NCI-H446 treated with DMSO at 0.1 percent for 48 hours (cell line): ENCODE measurements around the gene SEMA4B.
A peak's percentile ranks its signal among the peaks of the same experiment; 100 is the strongest.

Source experiments
- DNase-seq: peaks from one replicate; lab custom pipeline; 2025; lab: John Stamatoyannopoulos, UW

SEMA4B gene

GRCh38 chr15:90225504-90226234 is 24.5 kb downstream of the SEMA4B start:
- DNase-seq, result no peak

- DNase-seq, result no peak
Observed at GRCh38 chr15:90227336-90227735, 26.2 kb downstream of the SEMA4B start.

GRCh38 chr15:90227816-90228772 is 27.0 kb downstream of the SEMA4B start:
- DNase-seq, result no peak

- DNase-seq, result no peak
Observed at GRCh38 chr15:90228960-90229359, 27.8 kb downstream of the SEMA4B start.

GRCh38 chr15:90230071-90230494 is 29.0 kb downstream of the SEMA4B start:
- no peak for DNase-seq

GRCh38 chr15:90230610-90231009 is 29.5 kb downstream of the SEMA4B start:
- no peak for DNase-seq

- DNase-seq, result no peak
Observed at GRCh38 chr15:90231028-90232017, 30.2 kb downstream of the SEMA4B start.

- no peak for DNase-seq
Observed at GRCh38 chr15:90232196-90232595, 31.1 kb downstream of the SEMA4B start.

GRCh38 chr15:90232941-90233386 is 31.8 kb downstream of the SEMA4B start:
- no peak for DNase-seq

- peak; percentile 86 for DNase-seq
Observed at GRCh38 chr15:90233387-90234095, 32.4 kb downstream of the SEMA4B start, which contains the start of gene CIB1. CIB1 (minus strand) TSS chr15:90233941; CDS start chr15:90233885, 56 bp downstream.

- no peak for DNase-seq
Observed at GRCh38 chr15:90234096-90234988, 33.2 kb downstream of the SEMA4B start, which contains the start of gene GDPGP1. GDPGP1 (plus strand) TSS chr15:90234209; CDS start chr15:90240909, 6,700 bp downstream.

GRCh38 chr15:90239371-90239770 is 38.2 kb downstream of the SEMA4B start:
- no peak for DNase-seq

- no peak for DNase-seq
Observed at GRCh38 chr15:90240856-90241255, 39.7 kb downstream of the SEMA4B start.

- DNase-seq, result no peak
Observed at GRCh38 chr15:90241343-90242192, 40.4 kb downstream of the SEMA4B start.

- no peak for DNase-seq
Observed at GRCh38 chr15:90243943-90244639, 43.0 kb downstream of the SEMA4B start.

- DNase-seq, result no peak
Observed at GRCh38 chr15:90248789-90249202, 47.7 kb downstream of the SEMA4B start.

GRCh38 chr15:90249203-90249863 is 48.2 kb downstream of the SEMA4B start, which contains the start of gene TTLL13:
TTLL13 (plus strand) TSS chr15:90249556; CDS start chr15:90250631, 1,075 bp downstream.
- DNase-seq, result peak; percentile 65
